Fibroblast of skin of right biceps (primary cell): Measurements from ENCODE around the gene AHI1.
A peak's percentile ranks its signal among the peaks of the same experiment; 100 is the strongest.

Experiments used
- DNase-seq: peaks from one replicate; pipeline ENCODE4 v3.0.0-alpha.2; 2013

Gene AHI1

DNA sequence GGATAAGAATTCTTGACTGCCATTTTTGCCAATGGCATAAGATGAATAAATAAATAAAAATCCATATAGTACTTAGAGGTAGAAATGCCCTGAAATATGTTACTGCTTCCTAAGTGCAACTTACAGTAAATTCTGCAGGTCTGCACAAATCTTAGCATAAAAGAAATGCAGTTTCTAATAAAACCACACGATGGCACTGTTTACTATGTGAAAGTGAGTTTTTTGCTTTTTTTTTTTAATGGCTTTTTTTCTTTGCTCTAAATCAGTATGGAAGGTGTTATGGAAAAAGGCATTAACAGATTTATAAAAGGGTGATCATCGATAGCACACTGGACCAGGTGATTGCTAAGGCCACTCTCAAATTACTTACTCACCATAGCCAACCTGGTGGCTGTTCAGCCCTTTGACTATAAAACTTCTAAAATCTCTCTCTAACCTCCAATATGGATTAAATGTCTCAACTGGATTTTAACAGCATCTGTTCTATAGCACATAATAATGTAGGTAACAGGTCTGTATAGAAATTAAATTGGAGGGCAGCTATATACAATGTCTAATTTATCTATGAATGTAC lies 45.8 kb downstream of the AHI1 start:
- DNase-seq = peak; percentile 49

DNA sequence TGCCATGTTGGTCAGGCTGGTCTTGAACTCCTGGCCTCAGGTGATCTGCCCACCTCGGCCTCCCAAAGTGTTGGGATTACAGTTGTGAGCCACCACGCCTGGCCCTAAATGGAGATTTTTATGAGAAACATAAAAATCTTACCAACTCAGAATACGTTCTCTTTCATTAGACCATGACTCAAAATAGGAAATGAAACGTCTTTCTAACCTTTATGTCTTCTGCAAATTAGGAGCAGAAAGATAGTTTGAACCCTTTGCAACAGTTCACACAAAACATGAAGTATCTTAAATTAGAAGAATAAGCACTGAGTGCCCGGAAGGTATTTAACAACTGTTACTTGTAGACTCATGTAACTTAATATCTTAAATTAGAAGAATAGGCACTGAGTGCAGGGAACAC lies 48.3 kb downstream of the AHI1 start:
- no peak for DNase-seq

DNA sequence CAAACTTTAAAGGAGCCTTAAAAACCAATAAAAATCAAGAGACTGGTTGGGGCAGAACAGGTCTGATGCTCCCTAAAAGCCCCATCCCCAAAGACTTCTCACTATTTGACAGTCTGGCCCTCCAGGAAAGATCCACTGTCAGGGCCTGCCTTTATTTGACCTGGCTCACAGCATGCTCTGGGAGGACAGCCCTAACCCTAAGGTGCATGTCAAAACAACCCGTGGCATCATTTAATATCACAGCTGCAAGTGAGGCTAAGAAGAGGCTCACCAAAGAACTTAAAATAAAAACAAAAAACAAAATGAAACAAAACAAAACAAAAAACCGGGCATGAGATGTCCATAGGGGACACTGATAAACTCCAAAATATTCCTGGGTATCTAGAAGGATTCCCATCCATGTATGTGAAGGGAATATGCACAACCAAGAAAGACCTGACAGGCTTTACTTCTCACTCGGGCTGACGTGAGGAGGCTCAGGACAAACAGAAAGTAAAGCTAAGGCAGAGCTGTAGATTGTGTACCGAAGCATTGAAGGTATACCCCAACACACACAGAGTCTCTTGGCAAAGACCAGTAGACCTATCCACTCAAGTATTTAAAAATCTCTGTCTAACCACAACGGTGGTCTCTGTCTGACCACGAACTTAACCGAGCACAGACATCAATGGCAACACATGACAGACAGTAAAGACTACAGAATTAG lies 57.3 kb downstream of the AHI1 start:
- DNase-seq = no peak

DNA sequence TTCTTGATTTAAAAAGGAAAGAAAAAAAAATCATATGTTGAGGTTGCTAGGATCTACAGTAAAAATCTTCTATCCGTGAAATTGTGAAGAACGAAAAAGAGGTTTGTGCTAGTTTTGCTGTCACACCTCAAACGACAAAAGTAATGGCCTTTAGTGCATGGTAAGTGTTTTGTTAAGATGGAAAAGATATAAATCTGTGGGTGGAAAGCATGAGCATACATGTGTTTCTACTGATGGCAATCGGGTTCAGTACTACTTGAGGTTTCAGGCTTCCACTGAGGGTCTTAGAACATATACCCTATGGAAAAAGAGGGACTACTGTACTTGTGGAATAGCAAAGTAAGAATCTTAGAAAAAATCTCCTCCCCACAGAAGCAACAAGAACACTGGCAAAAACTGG lies 58.0 kb downstream of the AHI1 start:
- no peak for DNase-seq

DNA sequence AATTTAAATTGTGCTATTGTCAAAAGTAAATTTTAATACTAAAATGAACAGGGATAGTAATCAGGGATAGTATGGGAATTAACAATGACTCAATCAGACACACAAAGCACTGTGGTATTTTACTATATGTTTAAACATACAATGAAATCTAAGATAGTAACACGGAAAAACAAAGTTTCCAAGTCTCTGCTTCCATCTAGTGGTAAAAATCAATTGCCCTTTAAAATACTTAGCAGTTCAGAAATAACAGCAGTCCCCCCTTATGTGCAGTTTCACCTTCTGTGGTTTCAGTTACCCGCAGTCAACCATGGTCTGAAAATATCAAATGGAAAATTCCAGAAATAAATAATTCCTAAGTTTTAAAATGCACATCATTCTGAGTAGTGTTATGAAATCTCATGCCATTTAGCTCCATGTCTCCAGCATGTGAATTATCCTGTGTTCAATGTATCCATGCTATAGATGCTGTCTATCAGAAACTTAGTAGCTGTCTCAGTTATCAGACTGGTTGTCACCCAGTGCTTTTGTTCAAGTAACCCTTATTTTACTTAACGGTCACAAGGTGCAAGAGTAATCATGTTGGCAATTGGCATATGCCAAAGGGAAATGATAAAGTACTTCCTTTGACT lies 58.5 kb downstream of the AHI1 start:
- peak; percentile 55 for DNase-seq

DNA sequence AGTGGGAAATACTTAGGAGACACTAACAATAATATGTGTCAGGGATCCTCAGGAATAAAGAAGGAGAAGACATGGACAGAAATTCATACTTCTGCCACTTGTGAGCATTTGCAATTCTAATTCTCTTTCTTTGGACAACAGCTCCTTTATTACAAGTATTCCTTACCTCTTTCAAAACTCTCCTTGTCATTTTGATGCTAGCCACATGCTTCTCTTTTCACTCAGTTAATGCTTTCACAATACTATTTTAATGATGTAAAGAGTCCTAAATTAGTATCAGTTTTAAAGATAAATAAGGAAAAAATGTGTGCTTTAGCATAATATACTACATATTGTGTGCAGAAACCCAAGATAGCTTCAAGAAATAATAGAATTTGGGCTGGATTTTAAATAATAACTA lies 62.5 kb downstream of the AHI1 start:
- DNase-seq = no peak

DNA sequence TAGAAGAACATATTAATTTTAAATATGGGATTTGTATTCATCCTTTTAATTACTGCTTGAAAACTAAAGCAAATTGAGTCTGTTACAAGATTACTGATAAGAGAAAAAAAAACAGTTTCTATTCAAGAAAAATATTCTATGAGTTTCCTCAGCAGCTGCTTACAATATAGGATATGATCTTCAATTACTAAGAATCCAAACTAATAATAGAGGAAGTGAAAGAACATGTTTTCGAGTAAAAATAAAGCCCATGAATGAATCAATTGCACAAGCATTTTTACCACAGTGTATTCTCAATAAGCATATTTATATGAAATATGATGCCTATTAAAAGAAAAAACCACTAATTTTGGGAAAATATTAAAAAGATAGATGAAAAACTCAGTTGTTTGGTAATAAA lies 63.4 kb downstream of the AHI1 start:
- DNase-seq = no peak

DNA sequence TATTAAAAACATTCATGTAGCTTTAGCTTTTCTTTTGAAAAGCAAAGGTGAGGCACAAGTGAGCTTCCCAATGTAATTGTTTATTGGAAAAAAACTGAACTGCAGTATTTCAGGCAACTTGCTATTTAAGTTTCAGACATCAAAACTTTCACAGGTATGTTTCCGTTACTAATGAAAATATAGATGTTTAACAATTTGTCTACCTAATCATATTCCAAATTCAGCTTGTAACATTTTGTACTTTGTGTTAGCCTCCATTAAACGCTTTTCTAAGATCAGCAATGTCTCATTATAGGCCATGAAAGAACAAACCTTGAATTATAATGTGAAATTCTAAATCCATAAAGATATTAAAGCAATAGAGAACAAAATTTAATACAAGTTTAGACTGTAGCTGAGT lies 69.5 kb downstream of the AHI1 start:
- no peak for DNase-seq

DNA sequence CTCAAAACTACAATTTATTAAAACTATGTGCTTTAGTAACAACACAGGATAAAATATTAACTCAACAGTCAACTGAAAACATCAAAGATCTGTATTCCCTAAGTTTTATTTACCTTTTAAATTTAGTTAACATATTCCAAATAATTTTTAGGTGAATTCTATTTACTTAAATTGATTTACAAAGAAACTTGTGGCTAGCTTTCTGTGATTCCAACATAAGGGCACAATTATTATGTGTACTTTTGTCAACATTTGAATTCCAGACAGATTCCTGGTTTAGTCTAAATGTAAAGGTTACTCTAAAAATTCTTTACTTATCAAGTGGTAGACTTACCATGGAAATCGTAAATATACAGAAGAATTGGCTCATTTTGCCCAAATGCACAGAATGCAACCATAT lies 70.7 kb downstream of the AHI1 start:
- no peak for DNase-seq

DNA sequence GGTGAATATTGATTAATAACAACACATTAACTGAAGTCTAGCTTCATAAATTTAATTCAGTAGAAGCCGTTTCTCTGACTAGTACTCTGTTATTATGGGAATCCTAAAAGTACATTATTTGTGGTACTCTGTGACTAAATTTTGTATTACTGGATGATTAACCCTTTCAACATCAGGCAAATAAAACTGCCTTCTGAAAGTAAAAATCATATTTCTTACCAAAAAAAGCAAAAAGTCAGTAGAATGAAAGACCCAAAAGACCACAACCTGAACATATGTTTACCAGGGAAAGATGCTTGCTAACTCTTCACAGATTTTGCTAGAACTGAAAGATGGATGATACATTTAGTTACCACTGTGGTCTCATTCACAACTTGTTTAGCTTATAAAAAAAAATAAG lies 73.2 kb downstream of the AHI1 start:
- no peak for DNase-seq

DNA sequence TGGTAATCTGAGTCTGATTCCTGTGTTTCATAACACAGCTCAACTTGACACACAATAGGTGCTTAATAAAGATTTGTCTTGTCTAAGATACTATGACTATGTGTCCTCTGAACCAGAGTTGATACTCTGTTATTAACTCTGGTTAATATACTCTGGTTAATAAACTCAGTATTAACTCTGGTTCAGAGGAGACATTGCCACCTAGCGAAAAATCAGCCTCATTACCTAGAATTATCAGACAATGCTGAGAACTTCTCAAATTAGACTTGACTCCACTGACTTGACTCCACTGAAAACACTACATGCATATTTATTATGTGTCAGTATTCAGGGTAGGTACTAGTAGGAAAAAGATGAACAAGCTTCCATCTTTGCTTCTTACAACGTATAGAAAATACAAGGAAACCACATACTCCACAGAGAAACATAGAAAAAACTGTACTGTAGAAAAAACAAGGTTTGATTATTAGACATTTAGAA lies 73.9 kb downstream of the AHI1 start:
- peak; percentile 42 for DNase-seq

DNA sequence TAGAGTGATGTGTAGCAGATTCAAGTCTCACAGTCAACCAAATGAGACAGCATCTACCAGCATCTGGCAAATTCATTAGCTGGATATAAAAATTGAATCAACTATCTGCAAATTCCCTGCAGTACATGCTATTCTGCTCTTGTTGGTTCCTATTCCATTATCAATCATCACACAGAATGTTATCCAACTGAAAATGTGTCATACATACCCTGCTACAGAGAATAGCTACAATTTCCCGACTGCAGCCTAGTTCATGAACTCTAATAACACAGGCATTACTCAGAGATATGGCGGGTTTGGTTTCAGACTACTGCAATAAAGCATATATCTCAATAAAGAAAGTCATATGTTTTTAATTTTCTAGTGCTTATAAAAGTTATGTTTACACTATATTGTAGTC lies 78.4 kb downstream of the AHI1 start:
- DNase-seq = peak; percentile 91

DNA sequence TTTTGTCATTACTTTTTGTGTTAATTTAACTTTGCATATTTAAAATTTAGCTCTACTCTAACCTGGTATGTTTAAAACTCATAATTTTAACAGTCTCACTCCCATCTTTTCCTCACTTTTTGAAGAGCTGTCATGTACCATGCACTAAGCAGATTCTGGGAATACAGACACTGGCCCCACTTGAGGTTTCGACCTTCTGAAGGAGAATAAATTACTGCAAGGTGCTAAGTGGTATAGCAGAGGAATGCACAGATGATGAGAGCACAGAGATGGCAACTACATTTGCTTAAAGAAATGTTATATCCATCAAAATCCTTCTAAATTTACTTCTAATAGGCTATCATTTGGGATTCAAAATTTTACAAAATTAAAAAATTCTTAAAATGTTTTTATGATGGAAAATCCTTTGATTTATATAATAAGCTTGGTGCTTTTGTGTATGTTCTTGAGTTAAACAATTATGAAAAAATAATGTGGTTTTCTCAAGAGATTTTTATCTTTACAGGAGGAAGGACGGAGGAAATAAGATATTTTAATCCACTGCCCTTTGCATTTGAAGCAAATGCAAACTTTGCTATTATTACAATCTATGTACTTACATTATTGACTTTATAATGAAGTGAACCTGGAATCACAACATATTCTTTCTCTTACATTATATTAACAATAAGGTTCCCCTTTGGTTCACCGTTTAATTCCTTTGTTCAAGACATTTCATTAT lies 79.3 kb downstream of the AHI1 start:
- DNase-seq = no peak

DNA sequence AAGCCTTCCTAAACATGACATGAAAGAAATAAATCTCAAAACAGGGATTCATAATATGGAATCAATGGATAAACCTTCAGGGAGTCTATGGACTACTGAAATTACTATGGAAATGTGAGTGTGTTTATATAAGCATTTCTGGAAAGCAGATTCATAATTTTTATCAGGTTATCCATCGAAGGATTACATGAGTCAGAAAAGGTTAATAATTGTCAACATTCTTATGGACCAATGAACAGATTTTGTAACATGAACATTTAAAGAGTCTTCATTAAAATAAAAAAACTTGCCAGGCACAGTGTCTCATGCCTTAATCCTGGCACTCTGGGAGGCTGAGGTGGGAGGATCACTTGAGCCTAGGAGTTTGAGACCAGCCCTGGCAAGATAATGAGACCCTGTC lies 84.8 kb downstream of the AHI1 start:
- DNase-seq = peak; percentile 41

DNA sequence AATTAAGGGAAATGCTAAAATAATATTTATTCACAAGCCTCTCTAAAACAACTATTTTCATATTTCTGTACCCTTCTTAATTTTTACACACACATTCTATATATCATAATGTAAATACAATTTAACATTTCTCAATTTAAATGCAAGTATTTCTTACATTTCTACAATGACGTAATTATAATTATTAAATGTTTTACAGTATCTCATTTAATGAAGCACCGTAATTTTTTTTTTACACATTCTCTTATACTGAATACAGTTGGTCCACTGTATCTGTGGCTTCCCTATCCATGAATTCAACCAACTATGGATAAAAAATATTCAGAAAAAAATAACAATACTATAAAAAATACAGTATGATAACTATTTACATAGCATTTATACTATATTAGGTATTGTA lies 85.7 kb downstream of the AHI1 start:
- no peak for DNase-seq

DNA sequence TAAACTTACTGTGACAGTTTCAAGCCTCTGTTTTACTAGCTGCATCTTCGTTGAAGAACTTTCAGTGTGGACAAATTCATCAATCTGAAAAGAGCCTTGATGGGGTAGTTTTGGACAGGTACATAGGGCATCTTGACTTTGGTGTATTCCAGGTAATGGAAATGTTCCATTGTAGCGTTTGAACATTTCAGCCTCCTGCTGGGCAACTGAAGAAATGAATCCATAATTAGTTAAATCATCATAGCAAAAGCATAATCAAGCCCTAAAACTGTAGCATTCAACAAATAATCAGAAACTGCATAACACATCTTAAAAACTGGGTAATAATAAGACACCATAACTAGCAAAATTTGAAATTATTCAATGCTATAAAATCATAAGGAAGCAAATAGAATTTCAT lies 86.2 kb downstream of the AHI1 start:
- peak; percentile 3 for DNase-seq

DNA sequence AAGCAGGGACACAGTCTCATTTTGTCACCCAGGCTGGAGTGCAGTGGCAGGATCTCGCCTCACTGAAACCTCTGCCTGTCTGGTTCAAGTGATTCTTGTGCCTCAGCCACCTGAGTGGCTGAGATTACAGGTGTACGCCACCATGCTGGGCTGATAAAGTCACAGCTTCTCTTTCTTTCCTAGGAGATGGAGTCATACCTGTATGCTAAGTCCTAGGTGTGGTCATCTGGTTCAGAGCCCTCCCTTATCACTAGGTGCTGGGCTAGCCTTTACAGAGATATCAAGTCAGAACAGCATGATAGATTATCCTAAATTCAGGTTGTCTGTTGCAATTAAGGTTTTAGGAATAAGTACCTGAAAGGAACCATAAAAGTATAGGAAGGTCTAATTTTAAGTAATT lies 86.7 kb downstream of the AHI1 start:
- no peak for DNase-seq

DNA sequence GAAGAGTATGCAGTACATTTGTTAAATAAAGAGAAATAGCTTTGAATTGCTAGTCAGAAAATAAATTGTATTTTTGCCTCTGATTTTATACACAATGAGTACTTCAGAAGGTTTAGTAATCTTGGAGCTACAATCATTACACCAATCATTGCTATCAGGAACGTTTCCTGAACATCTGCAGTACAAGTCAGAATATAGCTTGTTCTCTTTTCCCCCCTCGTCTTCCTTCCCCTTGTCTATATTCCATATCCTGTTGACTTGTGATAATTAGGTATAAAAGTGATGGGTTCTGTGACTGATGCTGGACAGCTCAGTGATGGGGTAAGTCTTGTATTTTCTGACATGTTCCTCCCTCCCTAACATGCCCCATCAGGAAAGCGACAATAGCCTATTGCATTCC lies 94.0 kb downstream of the AHI1 start:
- no peak for DNase-seq

DNA sequence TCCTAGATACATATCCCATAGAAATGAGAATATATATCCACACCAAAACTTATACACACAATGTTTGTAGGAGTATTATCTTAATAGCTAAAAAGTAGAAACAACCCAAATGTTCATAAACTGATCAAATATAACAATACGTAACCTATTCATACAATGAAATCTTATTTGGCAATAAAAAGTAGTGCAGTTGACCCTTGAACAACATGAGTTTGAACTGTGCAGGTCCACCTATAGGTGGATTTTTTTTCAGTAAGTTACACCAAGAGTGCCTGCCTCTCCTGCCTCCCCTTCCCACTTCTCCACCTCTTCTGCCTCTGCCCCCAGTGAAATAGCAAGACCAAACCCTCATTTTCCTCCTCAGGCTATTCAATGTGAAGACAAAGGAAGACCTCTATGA lies 95.2 kb downstream of the AHI1 start:
- DNase-seq = no peak

DNA sequence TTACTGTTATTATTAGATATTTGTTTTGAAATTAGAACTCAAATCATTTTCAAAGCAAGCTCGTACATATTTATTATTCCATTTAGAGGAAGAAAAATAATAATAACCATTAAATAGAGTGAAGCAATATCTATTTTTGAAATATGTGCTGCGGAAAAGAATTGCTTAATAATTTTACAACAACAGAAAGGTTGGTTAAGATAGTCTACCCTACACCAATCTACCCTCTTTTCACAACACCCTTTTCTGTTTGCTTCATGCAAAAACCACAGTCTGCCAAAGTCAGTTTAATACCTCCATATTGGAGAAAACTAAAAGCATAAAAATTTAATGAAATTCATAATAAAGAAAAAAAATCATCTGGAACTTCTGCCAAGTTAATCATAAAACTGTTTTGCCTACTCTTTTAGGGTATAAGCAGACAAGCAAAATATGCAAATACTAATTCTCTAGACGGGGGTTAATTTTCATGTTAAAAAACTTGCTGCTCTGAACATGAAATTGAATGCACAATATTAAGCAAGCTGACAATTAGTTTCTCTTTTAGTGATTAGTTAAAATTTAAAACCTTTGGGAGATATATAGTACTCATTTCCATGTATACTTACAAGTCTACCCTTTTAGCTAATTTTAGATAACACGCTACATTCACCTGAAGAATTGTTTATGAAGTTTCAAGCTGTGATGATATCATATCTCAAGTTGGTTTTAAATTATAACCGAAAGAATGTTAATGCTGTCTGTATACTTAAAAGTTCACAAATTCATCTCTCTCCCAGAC lies 100.2 kb downstream of the AHI1 start:
- DNase-seq = no peak

DNA sequence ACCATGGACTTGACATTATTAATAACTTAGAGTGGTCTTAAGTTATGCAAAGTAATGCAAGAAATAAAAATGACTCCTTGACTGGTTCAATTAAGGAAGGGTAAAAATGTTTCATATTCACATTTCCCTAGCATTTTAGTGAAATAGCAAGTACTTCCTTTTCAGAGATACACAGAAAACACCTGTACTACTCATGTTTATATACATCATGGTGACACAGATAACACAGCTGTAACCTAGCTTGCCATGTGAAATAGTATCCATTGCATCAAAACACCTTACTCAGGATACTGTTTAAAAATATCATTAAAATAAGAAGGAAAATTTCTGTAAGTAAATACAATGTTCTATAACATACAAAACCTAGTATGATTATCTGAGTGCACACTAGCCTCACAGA lies 102.4 kb downstream of the AHI1 start:
- DNase-seq = no peak

DNA sequence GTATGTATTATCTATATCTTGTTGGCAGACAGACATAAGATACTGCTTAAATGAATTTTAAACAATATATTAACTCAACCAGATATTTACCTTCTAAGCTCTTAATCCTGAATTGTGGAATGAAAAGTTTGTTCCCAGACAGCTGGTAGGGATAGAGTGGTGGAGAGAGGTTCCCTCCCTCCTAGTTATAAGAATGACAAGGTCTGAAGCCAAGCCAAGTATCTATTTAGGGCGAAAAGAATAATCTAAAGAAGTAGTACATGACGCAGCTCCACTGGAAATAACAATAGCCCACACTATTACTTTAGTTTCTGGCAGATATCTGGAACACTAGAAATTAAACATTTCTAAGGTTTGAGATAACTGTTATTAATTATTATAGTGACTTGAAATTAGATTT lies 104.3 kb downstream of the AHI1 start:
- no peak for DNase-seq

DNA sequence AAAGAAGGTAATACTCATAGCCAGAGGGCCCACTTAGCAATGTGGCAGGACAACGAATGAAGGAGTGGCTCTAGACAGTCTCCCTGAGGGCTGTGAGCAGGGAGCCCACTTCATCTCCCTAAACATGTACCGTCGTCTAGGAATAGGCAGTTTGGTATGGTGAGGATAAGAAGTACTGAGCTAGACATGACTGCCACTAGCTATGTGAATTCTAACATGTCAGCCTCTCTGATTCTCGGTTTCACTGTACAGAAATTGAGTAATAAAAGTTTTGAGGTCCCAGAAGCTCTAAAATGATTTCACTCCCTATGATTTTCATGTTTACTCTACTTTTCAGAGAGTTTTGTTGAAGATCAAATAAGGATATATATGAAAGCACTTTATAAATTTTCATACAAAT lies 107.1 kb downstream of the AHI1 start:
- no peak for DNase-seq
